WERI-Rb-1 (cell line): ENCODE data around the gene TNNT2.

Source experiments
- DNase-seq: peaks from one replicate; pipeline ENCODE4 v3.0.0-alpha.2; 2020
- H3K27ac ChIP-seq: fragments of 250-450 bp; sonication (Bioruptor Pico); 2 replicates; pipeline ENCODE4 v1.5.1; 2020; ENCODE audit warnings: mild to moderate bottlenecking, moderate library complexity
- H3K27me3 ChIP-seq: fragments of 250-450 bp; sonication (Bioruptor Pico); 2 replicates; pipeline ENCODE4 v1.5.1; 2021; ENCODE audit warnings: mild to moderate bottlenecking, low read depth, moderate library complexity; ENCODE audit not compliant: insufficient read depth, severe bottlenecking
- H3K36me3 ChIP-seq: fragments of 250-450 bp; sonication (Bioruptor Pico); 2 replicates; pipeline ENCODE4 v1.5.1; 2020; ENCODE audit warnings: mild to moderate bottlenecking, moderate library complexity
- H3K4me3 ChIP-seq: 2 replicates; pipeline ENCODE4 v1.5.1; 2011; ENCODE audit warnings: low read depth, mild to moderate bottlenecking, control low read depth, low read length
- H3K9me3 ChIP-seq: fragments of 250-450 bp; sonication (Bioruptor Pico); 2 replicates; pipeline ENCODE4 v1.5.1; 2021; ENCODE audit warnings: mild to moderate bottlenecking, moderate library complexity; ENCODE audit not compliant: severe bottlenecking
- CTCF ChIP-seq: IDR thresholded peaks from 2 replicates; pipeline ENCODE4 v1.5.1; 2011; ENCODE audit warnings: low read depth, mild to moderate bottlenecking, control low read depth, inconsistent platforms, low read length

Gene TNNT2

GRCh38 chr1:201422026-201422425 is 44.5 kb upstream of the TNNT2 start:
- Histone ChIP-seq H3K9me3 (peaks cover 24% of the 10 kb centered on the region), H3K36me3 (no peaks in the 10 kb centered on the region), H3K27ac (no peak overlapping the region), H3K27me3 (peaks cover 5% of the 10 kb centered on the region), H3K4me3 (no peak overlapping the region)
- no peak for TF ChIP-seq CTCF
- DNase-seq: no peak

- H3K36me3 ChIP-seq: no peaks in the 10 kb centered on the region
- peaks cover 25% of the 10 kb centered on the region for H3K9me3 ChIP-seq
- no peak for DNase-seq
- no peak overlapping the region for H3K27ac ChIP-seq
- H3K27me3 ChIP-seq: peaks cover 5% of the 10 kb centered on the region
- no peak for TF ChIP-seq CTCF
- H3K4me3 ChIP-seq: no peak overlapping the region
Measured at GRCh38 chr1:201421041-201421440, 43.6 kb upstream of the TNNT2 start.

GRCh38 chr1:201420608-201421002 is 43.1 kb upstream of the TNNT2 start:
- Histone ChIP-seq H3K27ac (no peak overlapping the region), H3K36me3 (no peaks in the 10 kb centered on the region), H3K27me3 (peaks cover 5% of the 10 kb centered on the region), H3K9me3 (peaks cover 26% of the 10 kb centered on the region), H3K4me3 (no peak overlapping the region)
- no peak for TF ChIP-seq CTCF
- DNase-seq: no peak

- H3K27me3 ChIP-seq: peaks cover 5% of the 10 kb centered on the region
- no peak overlapping the region for H3K4me3 ChIP-seq
- peaks cover 26% of the 10 kb centered on the region for H3K9me3 ChIP-seq
- H3K27ac ChIP-seq: no peak overlapping the region
- TF ChIP-seq CTCF: no peak
- H3K36me3 ChIP-seq: no peaks in the 10 kb centered on the region
- no peak for DNase-seq
Measured at GRCh38 chr1:201419746-201420607, 42.5 kb upstream of the TNNT2 start.

- DNase-seq: no peak
- Histone ChIP-seq H3K36me3 (no peaks in the 10 kb centered on the region), H3K27me3 (peaks cover 5% of the 10 kb centered on the region), H3K27ac (no peak overlapping the region), H3K4me3 (no peak overlapping the region), H3K9me3 (peaks cover 26% of the 10 kb centered on the region)
- TF ChIP-seq CTCF: no peak
Measured at GRCh38 chr1:201419256-201419655, 41.8 kb upstream of the TNNT2 start.

- no peak for DNase-seq
- Histone ChIP-seq H3K27ac (no peak overlapping the region), H3K36me3 (no peaks in the 10 kb centered on the region), H3K9me3 (peaks cover 22% of the 10 kb centered on the region), H3K4me3 (no peak overlapping the region), H3K27me3 (peaks cover 5% of the 10 kb centered on the region)
- no peak for TF ChIP-seq CTCF
Measured at GRCh38 chr1:201418461-201418860, 41.0 kb upstream of the TNNT2 start.
